ENCODE measurements around the gene CCZ1B.
"Not testable (repeated sequence)": the region's sequence is repeated elsewhere in the genome, so short reads cannot be mapped to it uniquely, and the experiment has no call there.

Gene CCZ1B

DNA sequence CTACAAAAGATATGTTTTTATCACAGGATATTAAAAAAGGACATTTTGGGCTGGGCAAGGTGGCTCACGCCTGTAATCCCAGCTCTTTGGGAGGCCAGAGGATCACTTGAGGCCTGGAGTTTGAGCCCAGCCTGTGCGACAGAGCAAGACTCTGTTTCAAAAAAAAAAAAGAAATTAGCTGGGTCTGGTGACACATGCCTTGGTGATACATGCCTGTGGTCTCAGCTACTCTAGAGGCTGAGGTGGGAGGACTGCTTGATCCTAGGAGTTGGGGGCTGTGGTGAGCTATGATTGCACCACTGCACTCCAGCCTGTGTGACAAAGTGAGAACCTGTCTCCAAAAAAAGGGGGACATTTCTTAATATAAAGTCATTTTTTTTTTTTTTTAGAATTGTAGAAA, 25.7 kb downstream of the CCZ1B start:
- H3K27ac ChIP-seq (ENCODE audit: low read depth, low read length); H3K4me3 ChIP-seq (ENCODE audit: low read depth in 1 of 2, low read length in 2 of 2): not testable (repeated sequence)

DNA sequence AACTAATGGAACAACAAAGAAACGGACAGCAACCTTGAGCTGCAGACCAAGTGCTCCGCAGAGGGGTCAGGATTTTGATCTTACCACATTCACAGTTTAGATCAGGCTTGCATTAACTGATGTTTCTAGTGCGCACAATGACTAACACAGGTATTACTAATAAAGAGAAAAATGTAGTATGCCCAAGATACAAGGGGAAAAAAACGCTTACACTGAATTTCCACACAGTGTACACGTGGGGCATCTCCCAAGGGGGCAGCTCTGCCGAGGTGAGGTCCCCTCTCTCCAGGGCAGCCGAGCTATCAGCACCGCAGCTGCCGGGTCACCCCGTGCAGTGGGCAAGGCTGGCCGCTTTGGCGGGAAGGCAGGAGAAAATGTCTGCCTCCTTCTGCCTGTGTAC, 26.2 kb downstream of the CCZ1B start:
- not testable (repeated sequence) for H3K4me1 ChIP-seq (ENCODE audit: control insufficient read depth in 1 of 2, insufficient read depth in 2 of 2, low read length in 2 of 2); H3K36me3 ChIP-seq (ENCODE audit: control insufficient read depth in 1 of 2, insufficient read depth in 2 of 2, low read length in 2 of 2); H3K4me3 ChIP-seq (ENCODE audit: low read depth in 1 of 2, low read length in 2 of 2); H3K9me3 ChIP-seq (ENCODE audit: control insufficient read depth in 1 of 2, low read length in 2 of 2); H3K27me3 ChIP-seq (ENCODE audit: control insufficient read depth in 1 of 2, insufficient read depth in 2 of 2, low read length in 2 of 2); H3K9ac ChIP-seq (ENCODE audit: low read depth in 1 of 2, low read length in 2 of 2); H3K27ac ChIP-seq (ENCODE audit: low read depth, low read length)

More for the DNA sequence above, 25.7 kb downstream of the CCZ1B start:
- H3K36me3 ChIP-seq (ENCODE audit: control insufficient read depth in 1 of 2, insufficient read depth in 2 of 2, low read length in 2 of 2); H3K27me3 ChIP-seq (ENCODE audit: control insufficient read depth in 1 of 2, insufficient read depth in 2 of 2, low read length in 2 of 2); H3K4me1 ChIP-seq (ENCODE audit: control insufficient read depth in 1 of 2, insufficient read depth in 2 of 2, low read length in 2 of 2); H3K9ac ChIP-seq (ENCODE audit: low read depth in 1 of 2, low read length in 2 of 2); H3K9me3 ChIP-seq (ENCODE audit: control insufficient read depth in 1 of 2, low read length in 2 of 2): not testable (repeated sequence)

DNA sequence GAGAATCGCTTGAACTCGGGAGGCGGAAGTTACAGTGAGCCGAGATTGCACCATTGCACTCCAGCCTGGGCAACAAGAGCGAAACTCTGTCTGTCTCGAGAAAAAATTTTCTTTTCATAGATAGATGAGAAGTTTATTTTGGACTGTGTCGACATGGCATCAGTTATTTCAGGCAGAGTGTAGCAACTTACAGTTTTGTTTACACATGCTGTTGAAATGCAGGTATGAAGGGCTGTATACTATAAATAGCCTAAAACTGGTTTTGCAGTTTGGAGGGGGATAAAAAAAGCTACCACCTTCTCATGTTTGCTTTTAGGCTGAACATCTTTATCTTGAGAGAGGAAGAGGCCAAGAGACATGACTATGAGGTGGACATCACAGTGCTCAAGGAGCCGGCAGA, 28.0 kb downstream of the CCZ1B start:
- not testable (repeated sequence) for H3K4me1 ChIP-seq (ENCODE audit: control insufficient read depth in 1 of 2, insufficient read depth in 2 of 2, low read length in 2 of 2); H3K27ac ChIP-seq (ENCODE audit: low read depth, low read length); H3K36me3 ChIP-seq (ENCODE audit: control insufficient read depth in 1 of 2, insufficient read depth in 2 of 2, low read length in 2 of 2); H3K4me3 ChIP-seq (ENCODE audit: low read depth in 1 of 2, low read length in 2 of 2); H3K9me3 ChIP-seq (ENCODE audit: control insufficient read depth in 1 of 2, low read length in 2 of 2); H3K9ac ChIP-seq (ENCODE audit: low read depth in 1 of 2, low read length in 2 of 2); H3K27me3 ChIP-seq (ENCODE audit: control insufficient read depth in 1 of 2, insufficient read depth in 2 of 2, low read length in 2 of 2)

DNA sequence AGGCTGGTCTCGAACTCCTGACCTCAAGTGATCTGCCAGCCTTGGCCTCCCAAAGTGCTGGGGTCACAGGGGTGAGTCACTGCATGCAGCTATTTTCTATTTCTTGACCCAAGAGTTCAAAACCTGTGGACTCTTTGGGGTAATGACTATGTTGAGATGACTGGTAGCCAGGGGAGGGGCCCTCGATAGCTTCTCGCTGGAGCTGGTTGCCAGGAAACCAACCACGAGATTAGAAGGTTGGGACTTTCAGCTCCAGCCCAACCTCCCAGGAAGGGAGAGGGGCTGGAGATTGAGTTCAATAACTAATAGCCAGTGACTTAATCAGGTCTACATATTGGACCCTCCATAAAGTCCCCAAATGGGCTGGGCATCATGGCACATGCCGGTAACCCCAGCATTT, 28.9 kb downstream of the CCZ1B start:
- not testable (repeated sequence) for H3K9me3 ChIP-seq (ENCODE audit: control insufficient read depth in 1 of 2, low read length in 2 of 2); H3K4me3 ChIP-seq (ENCODE audit: low read depth in 1 of 2, low read length in 2 of 2); H3K9ac ChIP-seq (ENCODE audit: low read depth in 1 of 2, low read length in 2 of 2); H3K4me1 ChIP-seq (ENCODE audit: control insufficient read depth in 1 of 2, insufficient read depth in 2 of 2, low read length in 2 of 2); H3K27ac ChIP-seq (ENCODE audit: low read depth, low read length); H3K27me3 ChIP-seq (ENCODE audit: control insufficient read depth in 1 of 2, insufficient read depth in 2 of 2, low read length in 2 of 2); H3K36me3 ChIP-seq (ENCODE audit: control insufficient read depth in 1 of 2, insufficient read depth in 2 of 2, low read length in 2 of 2)

DNA sequence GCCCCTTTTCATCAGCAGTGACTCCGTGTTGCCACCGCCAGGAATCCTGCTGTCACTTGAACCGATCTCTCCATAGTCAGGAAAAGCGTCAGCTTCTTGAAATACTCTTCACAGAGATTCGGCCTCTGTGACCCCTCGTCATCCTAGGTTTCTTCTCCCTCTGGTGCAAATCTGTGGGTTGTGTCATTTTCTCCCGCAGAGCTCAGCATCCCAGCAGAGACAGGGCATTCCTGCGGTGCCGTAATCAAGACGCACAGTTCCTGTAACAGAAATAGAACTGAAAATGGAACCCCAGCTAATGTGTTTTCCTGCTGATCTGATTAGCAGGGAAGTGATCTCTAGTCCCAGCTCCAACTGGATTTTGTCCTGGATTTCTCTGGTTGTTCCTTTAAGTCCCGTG, 31.8 kb downstream of the CCZ1B start:
- H3K9me3 ChIP-seq (ENCODE audit: control insufficient read depth in 1 of 2, low read length in 2 of 2), result not testable (repeated sequence)

DNA sequence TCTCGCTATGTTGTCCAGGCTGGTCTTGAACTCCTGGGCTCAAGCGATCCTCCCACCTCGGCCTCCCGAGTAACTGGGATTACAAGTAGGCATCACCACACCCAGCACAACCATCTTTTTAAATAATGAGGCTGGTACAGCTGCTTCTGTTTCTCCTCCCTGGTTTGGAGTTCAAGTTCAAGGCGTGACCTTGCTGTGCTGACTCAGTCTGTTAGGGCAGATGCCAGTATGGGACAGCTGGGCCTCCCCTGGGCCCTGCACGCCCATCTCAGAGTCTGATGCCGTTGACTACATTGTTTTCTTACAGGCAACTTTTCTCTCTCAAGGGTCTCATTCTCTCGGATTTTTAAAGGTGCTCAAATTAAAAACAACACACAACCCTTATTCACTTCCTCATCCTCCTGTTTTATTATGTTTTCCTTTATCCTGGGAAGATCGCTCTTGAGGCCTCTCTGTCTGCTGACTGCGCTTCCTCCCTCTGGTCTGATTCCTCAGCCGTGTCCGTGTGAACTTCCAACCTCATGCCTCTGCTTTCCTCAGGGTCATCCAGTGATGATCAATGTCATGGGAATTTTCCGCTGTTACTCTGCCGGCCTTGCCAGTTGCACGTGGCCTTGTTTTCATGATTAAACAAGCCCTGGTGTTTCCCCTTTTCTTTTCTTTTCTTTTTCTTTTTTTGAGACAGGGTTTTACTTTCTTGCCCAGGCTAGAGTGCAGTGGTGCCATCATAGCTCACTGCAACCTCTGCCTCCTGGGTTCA, 33.8 kb downstream of the CCZ1B start:
- not testable (repeated sequence) for H3K27ac ChIP-seq (ENCODE audit: low read depth, low read length); H3K27me3 ChIP-seq (ENCODE audit: control insufficient read depth in 1 of 2, insufficient read depth in 2 of 2, low read length in 2 of 2); H3K9me3 ChIP-seq (ENCODE audit: control insufficient read depth in 1 of 2, low read length in 2 of 2); H3K36me3 ChIP-seq (ENCODE audit: control insufficient read depth in 1 of 2, insufficient read depth in 2 of 2, low read length in 2 of 2); H3K9ac ChIP-seq (ENCODE audit: low read depth in 1 of 2, low read length in 2 of 2); H3K4me1 ChIP-seq (ENCODE audit: control insufficient read depth in 1 of 2, insufficient read depth in 2 of 2, low read length in 2 of 2); H3K4me3 ChIP-seq (ENCODE audit: low read depth in 1 of 2, low read length in 2 of 2)

More for the DNA sequence above, 31.8 kb downstream of the CCZ1B start:
- H3K4me3 ChIP-seq (ENCODE audit: low read depth in 1 of 2, low read length in 2 of 2); H3K27ac ChIP-seq (ENCODE audit: low read depth, low read length); H3K4me1 ChIP-seq (ENCODE audit: control insufficient read depth in 1 of 2, insufficient read depth in 2 of 2, low read length in 2 of 2); H3K9ac ChIP-seq (ENCODE audit: low read depth in 1 of 2, low read length in 2 of 2); H3K36me3 ChIP-seq (ENCODE audit: control insufficient read depth in 1 of 2, insufficient read depth in 2 of 2, low read length in 2 of 2); H3K27me3 ChIP-seq (ENCODE audit: control insufficient read depth in 1 of 2, insufficient read depth in 2 of 2, low read length in 2 of 2): not testable (repeated sequence)

DNA sequence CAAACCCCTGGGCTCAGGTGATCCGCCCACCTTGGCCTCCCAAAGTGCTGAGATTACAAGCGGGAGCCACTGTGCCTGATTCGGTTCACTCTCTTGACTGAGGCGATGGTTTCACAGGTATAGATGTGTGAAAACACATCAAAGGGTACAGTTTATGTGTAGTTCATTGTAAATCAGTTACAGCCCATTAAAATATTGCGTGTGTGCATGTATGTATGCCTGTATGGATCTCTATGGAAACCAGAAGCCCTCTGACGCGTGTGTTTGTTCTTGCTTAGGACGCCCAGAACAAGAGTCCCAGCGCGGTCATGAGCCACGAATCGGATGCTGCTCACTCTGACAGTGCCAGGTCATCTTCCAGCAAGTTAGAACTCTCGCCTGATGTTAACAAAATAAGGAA, 36.7 kb downstream of the CCZ1B start:
- not testable (repeated sequence) for H3K27ac ChIP-seq (ENCODE audit: low read depth, low read length); H3K36me3 ChIP-seq (ENCODE audit: control insufficient read depth in 1 of 2, insufficient read depth in 2 of 2, low read length in 2 of 2); H3K4me3 ChIP-seq (ENCODE audit: low read depth in 1 of 2, low read length in 2 of 2); H3K9me3 ChIP-seq (ENCODE audit: control insufficient read depth in 1 of 2, low read length in 2 of 2); H3K4me1 ChIP-seq (ENCODE audit: control insufficient read depth in 1 of 2, insufficient read depth in 2 of 2, low read length in 2 of 2); H3K27me3 ChIP-seq (ENCODE audit: control insufficient read depth in 1 of 2, insufficient read depth in 2 of 2, low read length in 2 of 2); H3K9ac ChIP-seq (ENCODE audit: low read depth in 1 of 2, low read length in 2 of 2)

DNA sequence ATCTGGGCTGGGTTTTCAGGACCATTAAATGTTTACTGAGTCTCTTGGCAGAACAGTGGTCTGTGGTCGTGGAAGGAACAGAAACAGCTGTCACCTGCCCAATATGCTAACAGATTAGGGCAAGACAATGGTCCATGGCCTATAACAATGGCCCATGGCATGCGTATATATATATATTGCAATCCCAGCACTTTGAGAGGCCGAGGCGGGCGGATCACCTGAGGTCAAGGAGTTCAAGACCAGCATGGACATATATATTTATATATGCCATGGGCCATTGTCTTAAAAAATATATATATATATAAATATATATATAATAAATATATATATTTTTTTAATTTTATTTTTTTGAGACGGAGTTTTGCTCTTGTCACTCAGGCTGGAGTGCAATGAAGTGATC, 44.5 kb downstream of the CCZ1B start:
- not testable (repeated sequence) for H3K4me1 ChIP-seq (ENCODE audit: control insufficient read depth in 1 of 2, insufficient read depth in 2 of 2, low read length in 2 of 2); H3K27ac ChIP-seq (ENCODE audit: low read depth, low read length); H3K27me3 ChIP-seq (ENCODE audit: control insufficient read depth in 1 of 2, insufficient read depth in 2 of 2, low read length in 2 of 2); H3K9me3 ChIP-seq (ENCODE audit: control insufficient read depth in 1 of 2, low read length in 2 of 2); H3K9ac ChIP-seq (ENCODE audit: low read depth in 1 of 2, low read length in 2 of 2); H3K36me3 ChIP-seq (ENCODE audit: control insufficient read depth in 1 of 2, insufficient read depth in 2 of 2, low read length in 2 of 2); H3K4me3 ChIP-seq (ENCODE audit: low read depth in 1 of 2, low read length in 2 of 2)

DNA sequence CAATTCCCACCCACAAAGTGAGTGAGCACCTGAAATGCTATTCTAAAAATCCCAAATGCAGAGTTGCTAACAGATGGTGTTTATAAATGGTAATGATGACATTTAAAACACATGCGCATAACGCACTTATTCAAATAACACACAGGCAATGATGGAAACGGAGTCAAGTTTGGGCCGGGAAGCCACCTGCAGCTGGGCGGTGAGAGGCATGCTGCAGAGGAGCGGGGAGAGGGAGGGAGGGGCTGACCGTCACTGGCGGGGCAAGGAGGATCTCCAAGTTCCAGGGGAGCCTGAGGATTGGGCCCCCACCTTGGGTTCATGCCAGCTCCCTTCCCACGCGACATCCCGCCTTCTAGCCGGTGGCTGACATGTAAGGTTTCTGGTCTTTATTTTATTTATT, 64.9 kb downstream of the CCZ1B start:
- H3K9me3 ChIP-seq (ENCODE audit: control insufficient read depth in 1 of 2, low read length in 2 of 2); H3K4me1 ChIP-seq (ENCODE audit: control insufficient read depth in 1 of 2, insufficient read depth in 2 of 2, low read length in 2 of 2); H3K27ac ChIP-seq (ENCODE audit: low read depth, low read length); H3K36me3 ChIP-seq (ENCODE audit: control insufficient read depth in 1 of 2, insufficient read depth in 2 of 2, low read length in 2 of 2); H3K9ac ChIP-seq (ENCODE audit: low read depth in 1 of 2, low read length in 2 of 2); H3K27me3 ChIP-seq (ENCODE audit: control insufficient read depth in 1 of 2, insufficient read depth in 2 of 2, low read length in 2 of 2); H3K4me3 ChIP-seq (ENCODE audit: low read depth in 1 of 2, low read length in 2 of 2): not testable (repeated sequence)

DNA sequence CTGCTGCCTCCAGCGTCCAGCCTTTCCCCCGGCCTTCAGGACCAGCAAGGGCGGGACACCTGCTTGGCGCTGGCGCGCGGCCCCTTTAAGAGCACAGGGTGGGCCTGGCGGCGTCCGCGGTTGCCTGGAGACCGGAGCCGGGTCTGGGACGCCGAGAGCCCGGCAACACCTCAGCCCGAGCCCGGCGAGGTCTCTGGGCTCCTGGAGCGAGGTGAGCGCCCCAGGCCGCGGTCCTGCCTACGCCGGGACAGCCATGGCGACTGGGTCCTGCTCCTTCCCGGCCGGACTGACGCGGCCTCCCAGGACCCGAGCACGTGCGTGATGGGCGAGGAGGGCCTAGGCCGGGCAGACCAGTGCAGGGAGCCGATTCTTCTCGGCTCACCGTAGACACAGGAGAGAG, 72.1 kb downstream of the CCZ1B start, which contains the start of gene RSPH10B2:
Gene RSPH10B2 (plus strand): TSS at position 140 of the 400 bp plus-strand sequence. CDS start 3,575 bp downstream, outside the sequence.
- H3K36me3 ChIP-seq (ENCODE audit: control insufficient read depth in 1 of 2, insufficient read depth in 2 of 2, low read length in 2 of 2); H3K9ac ChIP-seq (ENCODE audit: low read depth in 1 of 2, low read length in 2 of 2); H3K27ac ChIP-seq (ENCODE audit: low read depth, low read length); H3K9me3 ChIP-seq (ENCODE audit: control insufficient read depth in 1 of 2, low read length in 2 of 2); H3K4me1 ChIP-seq (ENCODE audit: control insufficient read depth in 1 of 2, insufficient read depth in 2 of 2, low read length in 2 of 2); H3K4me3 ChIP-seq (ENCODE audit: low read depth in 1 of 2, low read length in 2 of 2); H3K27me3 ChIP-seq (ENCODE audit: control insufficient read depth in 1 of 2, insufficient read depth in 2 of 2, low read length in 2 of 2): not testable (repeated sequence)

DNA sequence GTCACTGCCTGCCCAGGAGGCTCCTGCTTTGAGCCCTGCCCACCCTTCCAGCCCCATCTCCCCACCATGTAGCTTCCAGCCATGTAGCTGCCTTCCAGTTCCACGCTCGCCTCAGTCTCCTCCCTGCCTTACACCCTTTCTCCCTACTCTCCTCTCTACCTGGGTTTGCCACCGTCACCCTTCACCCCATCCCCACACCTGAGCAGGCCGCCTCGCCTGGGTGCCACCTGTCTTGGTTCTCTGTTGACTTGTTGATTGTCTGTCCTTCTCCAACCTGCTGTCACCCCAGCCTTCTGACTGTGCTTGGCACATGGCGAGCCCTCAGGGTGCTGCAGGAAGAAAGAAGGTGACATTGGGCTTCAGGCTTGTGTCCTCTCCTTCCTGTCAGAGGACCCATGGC, 75.9 kb downstream of the CCZ1B start:
- H3K9ac ChIP-seq (ENCODE audit: low read depth in 1 of 2, low read length in 2 of 2); H3K36me3 ChIP-seq (ENCODE audit: control insufficient read depth in 1 of 2, insufficient read depth in 2 of 2, low read length in 2 of 2); H3K27me3 ChIP-seq (ENCODE audit: control insufficient read depth in 1 of 2, insufficient read depth in 2 of 2, low read length in 2 of 2); H3K4me3 ChIP-seq (ENCODE audit: low read depth in 1 of 2, low read length in 2 of 2); H3K27ac ChIP-seq (ENCODE audit: low read depth, low read length); H3K9me3 ChIP-seq (ENCODE audit: control insufficient read depth in 1 of 2, low read length in 2 of 2); H3K4me1 ChIP-seq (ENCODE audit: control insufficient read depth in 1 of 2, insufficient read depth in 2 of 2, low read length in 2 of 2): not testable (repeated sequence)

Data from duodenal mucosa (tissue), 2 donors.